ENCODE data around the gene CNNM4.

The CNNM4 gene

GRCh38 chr2:96853321-96853720 lies 92.6 kb downstream of the CNNM4 start:
- Histone ChIP-seq H3K9me3 (ENCODE audit: insufficient read depth, low read depth, low read length) (no peaks in the 10 kb centered on the region), H2AFZ (ENCODE audit: low read length) (no peak overlapping the region), H3K27me3 (ENCODE audit: insufficient read depth, low read length, poor library complexity, severe bottlenecking) (no peaks in the 10 kb centered on the region), H3K4me3 (ENCODE audit: low read length, poor library complexity, severe bottlenecking) (no peak overlapping the region), H3K9ac (ENCODE audit: low read depth, low read length, poor library complexity, severe bottlenecking) (no peak overlapping the region), H3K36me3 (ENCODE audit: insufficient read depth, low read length) (peaks cover 25% of the 10 kb centered on the region; the same call in 1 of the 2 replicates), H3K4me1 (ENCODE audit: insufficient read depth, low read length, poor library complexity, severe bottlenecking) (peaks cover 20% of the 10 kb centered on the region), H3K4me2 (ENCODE audit: low read depth, low read length, poor library complexity, severe bottlenecking) (no peak overlapping the region), H3K9me2 (replicated peaks; ENCODE audit: low read depth, low read length) (no peaks in the 10 kb centered on the region), H3K79me2 (ENCODE audit: insufficient read depth, low read length) (peaks cover 31% of the 10 kb centered on the region), H4K20me1 (ENCODE audit: insufficient read depth, low read length, poor library complexity, severe bottlenecking) (peaks cover 7% of the 10 kb centered on the region), H3F3A (ENCODE audit: low read depth) (no peaks in the 10 kb centered on the region)
- TF ChIP-seq EZH2phosphoT487 (IDR thresholded peaks at IDR 0.05; ENCODE audit: borderline replicate concordance): no peak
- TF ChIP-seq CTCF (conservative IDR thresholded peaks at IDR 0.05; ENCODE audit: low read length): no peak

- Histone ChIP-seq H3K4me3 (ENCODE audit: low read length, poor library complexity, severe bottlenecking) (peak overlapping the region; percentile 93), H2AFZ (ENCODE audit: low read length) (peak overlapping the region; percentile 84), H3K36me3 (ENCODE audit: insufficient read depth, low read length) (peaks cover 25% of the 10 kb centered on the region; the same call in 1 of the 2 replicates), H3K9me3 (ENCODE audit: insufficient read depth, low read depth, low read length) (no peaks in the 10 kb centered on the region), H3K4me2 (ENCODE audit: low read depth, low read length, poor library complexity, severe bottlenecking) (peak overlapping the region; percentile 96), H3K79me2 (ENCODE audit: insufficient read depth, low read length) (peaks cover 31% of the 10 kb centered on the region), H3K9me2 (replicated peaks; ENCODE audit: low read depth, low read length) (no peaks in the 10 kb centered on the region), H3K27me3 (ENCODE audit: insufficient read depth, low read length, poor library complexity, severe bottlenecking) (no peaks in the 10 kb centered on the region), H4K20me1 (ENCODE audit: insufficient read depth, low read length, poor library complexity, severe bottlenecking) (peaks cover 7% of the 10 kb centered on the region), H3F3A (ENCODE audit: low read depth) (no peaks in the 10 kb centered on the region), H3K9ac (ENCODE audit: low read depth, low read length, poor library complexity, severe bottlenecking) (peak overlapping the region; percentile 88), H3K4me1 (ENCODE audit: insufficient read depth, low read length, poor library complexity, severe bottlenecking) (peaks cover 27% of the 10 kb centered on the region)
- TF ChIP-seq CTCF (conservative IDR thresholded peaks at IDR 0.05; ENCODE audit: low read length) (no peak), EZH2phosphoT487 (IDR thresholded peaks at IDR 0.05; ENCODE audit: borderline replicate concordance) (no peak)
These were observed 96.3 kb downstream of the CNNM4 start for GRCh38 chr2:96856776-96857666.

GRCh38 chr2:96857667-96858372 lies 97.1 kb downstream of the CNNM4 start, which contains the start of gene ANKRD39:
Gene ANKRD39, minus strand, starts transcription at chr2:96858016. Its CDS starts 29 bp downstream, at chr2:96857987.
- peak within 1 kb of the TSS; percentile 88 for H3K9ac ChIP-seq (ENCODE audit: low read depth, low read length, poor library complexity, severe bottlenecking)
- peaks cover 24% of the 10 kb centered on the region; the same call in 1 of the 2 replicates for H3K36me3 ChIP-seq (ENCODE audit: insufficient read depth, low read length)
- H3F3A ChIP-seq (ENCODE audit: low read depth): no peaks in the 10 kb centered on the region
- peaks cover 31% of the 10 kb centered on the region for H3K79me2 ChIP-seq (ENCODE audit: insufficient read depth, low read length)
- peak within 1 kb of the TSS; percentile 96 for H3K4me2 ChIP-seq (ENCODE audit: low read depth, low read length, poor library complexity, severe bottlenecking)
- peak within 1 kb of the TSS; percentile 93 for H3K4me3 ChIP-seq (ENCODE audit: low read length, poor library complexity, severe bottlenecking)
- no peaks in the 10 kb centered on the region for H3K27me3 ChIP-seq (ENCODE audit: insufficient read depth, low read length, poor library complexity, severe bottlenecking)
- H3K9me2 ChIP-seq (replicated peaks; ENCODE audit: low read depth, low read length): no peaks in the 10 kb centered on the region
- H3K4me1 ChIP-seq (ENCODE audit: insufficient read depth, low read length, poor library complexity, severe bottlenecking): peaks cover 27% of the 10 kb centered on the region
- H3K9me3 ChIP-seq (ENCODE audit: insufficient read depth, low read depth, low read length): no peaks in the 10 kb centered on the region
- peak; percentile 73 for TF ChIP-seq CTCF (conservative IDR thresholded peaks at IDR 0.05; ENCODE audit: low read length)
- no peak for TF ChIP-seq EZH2phosphoT487 (IDR thresholded peaks at IDR 0.05; ENCODE audit: borderline replicate concordance)
- peaks cover 7% of the 10 kb centered on the region for H4K20me1 ChIP-seq (ENCODE audit: insufficient read depth, low read length, poor library complexity, severe bottlenecking)
- peak within 1 kb of the TSS; percentile 84 for H2AFZ ChIP-seq (ENCODE audit: low read length)

Measured in Loucy (cell line).